HEK293T (cell line): ENCODE measurements around the gene TEAD1.

Source experiments
- CTCF ChIA-PET: fragments of 350-600 bp; formaldehyde crosslinking; extraction: SDS; loops from one replicate; lab custom pipeline; 2021; ENCODE audit warnings: antibody characterized with exemption, inconsistent platforms; lab: Yijun Ruan, JAX
- POLR2A ChIA-PET: fragments of 350-600 bp; formaldehyde crosslinking; extraction: SDS; loops from one replicate; lab custom pipeline; 2020; ENCODE audit warnings: antibody characterized with exemption, inconsistent platforms; lab: Yijun Ruan, JAX
- DNase-seq: peaks from one replicate; pipeline ENCODE4 v3.0.0; 2012; ENCODE audit warnings: mixed read lengths; ENCODE audit errors: extremely low spot score
- ARNT ChIP-seq: fragments of 450-650 bp; IDR thresholded peaks from 2 replicates; pipeline ENCODE4 v1.6.1; 2017; ENCODE audit warnings: mild to moderate bottlenecking
- BHLHE40 ChIP-seq: fragments of 450-650 bp; IDR thresholded peaks from 2 replicates; pipeline ENCODE4 v1.6.1; 2016; ENCODE audit warnings: mild to moderate bottlenecking, moderate library complexity, borderline replicate concordance
- CTBP1 ChIP-seq: fragments of 450-650 bp; IDR thresholded peaks from 2 replicates; pipeline ENCODE4 v1.6.1; 2016; ENCODE audit warnings: borderline replicate concordance
- ELF4 ChIP-seq: fragments of 450-650 bp; IDR thresholded peaks from 2 replicates; pipeline ENCODE4 v1.6.1; 2017; ENCODE audit warnings: antibody characterized with exemption
- FOXA1 ChIP-seq: fragments of 450-650 bp; IDR thresholded peaks from 2 replicates; pipeline ENCODE4 v1.6.1; 2016; ENCODE audit warnings: mild to moderate bottlenecking
- FOXK2 ChIP-seq: fragments of 450-650 bp; IDR thresholded peaks from 2 replicates; pipeline ENCODE4 v1.6.1; 2016; ENCODE audit warnings: mild to moderate bottlenecking
- FOXM1 ChIP-seq: fragments of 450-650 bp; IDR thresholded peaks from 2 replicates; pipeline ENCODE4 v1.6.1; 2017; ENCODE audit warnings: mild to moderate bottlenecking, borderline replicate concordance
- HDGF ChIP-seq: fragments of 450-650 bp; IDR thresholded peaks from 2 replicates; pipeline ENCODE4 v1.6.1; 2017; ENCODE audit warnings: antibody characterized with exemption, borderline replicate concordance
- L3MBTL2 ChIP-seq: fragments of 450-650 bp; conservative IDR thresholded peaks from 2 replicates; pipeline ENCODE4 v1.6.1; 2016; ENCODE audit warnings: mild to moderate bottlenecking
- LEF1 ChIP-seq: fragments of 450-650 bp; IDR thresholded peaks from 2 replicates; pipeline ENCODE4 v1.6.1; 2017; ENCODE audit warnings: mild to moderate bottlenecking, borderline replicate concordance
- NFRKB ChIP-seq: fragments of 450-650 bp; IDR thresholded peaks from 2 replicates; pipeline ENCODE4 v1.6.1; 2016; ENCODE audit warnings: mild to moderate bottlenecking, moderate library complexity
- SP1 ChIP-seq: fragments of 450-650 bp; IDR thresholded peaks from 2 replicates; pipeline ENCODE4 v1.6.1; 2017
- SUZ12 ChIP-seq: fragments of 450-650 bp; IDR thresholded peaks from 2 replicates; pipeline ENCODE4 v1.6.1; 2016; ENCODE audit warnings: mild to moderate bottlenecking
- TARDBP ChIP-seq: fragments of 450-650 bp; IDR thresholded peaks from 2 replicates; pipeline ENCODE4 v1.6.1; 2016
- ZNF384 ChIP-seq: fragments of 450-650 bp; IDR thresholded peaks from 2 replicates; pipeline ENCODE4 v1.6.1; 2016
- TF ChIP-seq, protein P1 (sequence below): fragments of 450-650 bp; IDR thresholded peaks from 2 replicates; pipeline ENCODE4 v1.6.1; 2016

The TEAD1 gene

DNA sequence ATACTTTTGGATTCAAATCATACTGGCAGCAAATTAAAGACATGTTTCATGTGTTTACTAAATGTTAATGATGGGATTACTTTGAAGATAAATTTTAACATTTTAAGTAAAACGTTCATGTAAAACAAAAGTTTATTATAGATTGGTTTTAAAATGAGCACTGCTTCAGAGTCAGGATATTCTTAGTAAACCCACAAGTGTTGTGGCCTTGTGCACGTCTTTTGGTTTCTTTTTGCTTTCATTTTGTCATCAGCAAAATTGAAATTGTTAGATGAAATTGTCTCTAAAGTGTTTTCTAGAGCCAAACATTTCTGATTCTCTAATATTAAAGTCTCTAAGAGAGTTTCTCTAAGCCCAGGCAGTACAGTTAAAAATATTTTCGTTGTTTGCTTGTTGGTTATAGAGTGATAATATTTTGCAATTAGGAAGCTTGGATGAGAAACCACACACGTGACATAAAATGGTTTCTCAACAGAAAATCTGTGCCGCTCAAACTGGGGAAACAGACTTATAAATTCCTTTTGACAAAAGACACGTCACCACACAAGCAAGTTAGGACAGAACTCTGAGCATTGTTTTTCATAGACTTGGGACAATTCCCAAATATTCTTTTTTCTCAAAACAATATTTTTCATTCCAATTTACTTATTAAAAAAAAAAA lies 164.4 kb downstream of the TEAD1 start:
- ChIA-PET CTCF (no interaction called here), POLR2A (no interaction called here)
- no peak for DNase-seq
- TF ChIP-seq CTBP1 (no peak), SUZ12 (no peak), TARDBP (no peak), L3MBTL2 (no peak), ARNT (no peak), FOXM1 (no peak), ZNF384 (no peak)
- TF ChIP-seq, protein P1, sequence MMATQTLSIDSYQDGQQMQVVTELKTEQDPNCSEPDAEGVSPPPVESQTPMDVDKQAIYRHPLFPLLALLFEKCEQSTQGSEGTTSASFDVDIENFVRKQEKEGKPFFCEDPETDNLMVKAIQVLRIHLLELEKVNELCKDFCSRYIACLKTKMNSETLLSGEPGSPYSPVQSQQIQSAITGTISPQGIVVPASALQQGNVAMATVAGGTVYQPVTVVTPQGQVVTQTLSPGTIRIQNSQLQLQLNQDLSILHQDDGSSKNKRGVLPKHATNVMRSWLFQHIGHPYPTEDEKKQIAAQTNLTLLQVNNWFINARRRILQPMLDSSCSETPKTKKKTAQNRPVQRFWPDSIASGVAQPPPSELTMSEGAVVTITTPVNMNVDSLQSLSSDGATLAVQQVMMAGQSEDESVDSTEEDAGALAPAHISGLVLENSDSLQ, result no peak

DNA sequence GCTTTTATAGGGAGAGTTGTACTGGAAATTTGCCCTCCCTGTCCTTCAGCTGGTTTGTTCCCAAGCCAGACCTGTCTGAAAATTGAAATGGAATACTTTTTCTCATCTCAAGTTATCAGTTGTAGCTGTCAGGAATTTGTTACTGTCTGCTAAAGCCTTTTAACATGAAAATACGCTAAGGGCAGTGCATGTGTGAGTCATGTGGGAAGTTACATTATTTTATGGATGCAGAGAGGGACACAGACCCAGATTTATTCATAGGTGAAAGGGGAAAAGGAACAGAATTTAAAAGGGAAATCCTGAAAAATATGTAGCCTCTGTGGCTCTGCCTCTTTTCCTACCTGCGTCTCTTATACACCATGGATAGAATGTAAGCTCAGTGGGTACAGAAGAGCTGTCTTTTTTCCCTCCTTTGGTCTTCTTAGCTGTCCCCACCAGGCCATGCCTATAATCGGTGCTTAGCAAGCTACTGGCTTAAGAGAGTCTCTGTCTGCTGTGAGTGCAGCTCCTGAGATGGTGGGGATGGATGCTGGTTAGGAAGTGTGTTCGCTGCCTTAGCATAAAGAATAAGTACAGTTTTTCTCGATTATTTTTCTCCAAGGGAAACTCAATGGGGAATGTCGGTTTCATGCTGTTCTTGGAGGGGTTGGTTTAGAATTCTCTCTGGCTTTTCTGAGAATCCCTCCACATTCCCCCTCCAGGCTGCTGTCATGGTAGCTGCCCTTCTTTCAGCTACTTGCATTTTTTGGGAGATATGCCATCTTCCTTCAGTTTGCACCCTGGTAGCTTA lies 166.8 kb downstream of the TEAD1 start:
- no peak for TF ChIP-seq ZNF384
- no peak for TF ChIP-seq HDGF
- TF ChIP-seq L3MBTL2, result no peak
- no peak for TF ChIP-seq FOXM1
- TF ChIP-seq, protein P1, result no peak
- no peak for TF ChIP-seq BHLHE40
- no peak for TF ChIP-seq FOXK2
- TF ChIP-seq TARDBP, result no peak
- no peak for TF ChIP-seq LEF1
- no peak for TF ChIP-seq ARNT
- TF ChIP-seq CTBP1, result no peak
- no peak for TF ChIP-seq ELF4
- TF ChIP-seq SUZ12, result no peak
- TF ChIP-seq FOXA1, result no peak
- no peak for TF ChIP-seq NFRKB
- TF ChIP-seq SP1, result no peak
- no peak for DNase-seq
- ChIA-PET CTCF (interaction anchor here (1.3 kb wide), 1 partner anchor 11 kb away, joined by 3 read pairs; no protein-coding TSS in a partner anchor), POLR2A (interaction anchor here (0.9 kb wide), 1 partner anchor 13 kb away, joined by 5 read pairs; no protein-coding TSS in a partner anchor)

DNA sequence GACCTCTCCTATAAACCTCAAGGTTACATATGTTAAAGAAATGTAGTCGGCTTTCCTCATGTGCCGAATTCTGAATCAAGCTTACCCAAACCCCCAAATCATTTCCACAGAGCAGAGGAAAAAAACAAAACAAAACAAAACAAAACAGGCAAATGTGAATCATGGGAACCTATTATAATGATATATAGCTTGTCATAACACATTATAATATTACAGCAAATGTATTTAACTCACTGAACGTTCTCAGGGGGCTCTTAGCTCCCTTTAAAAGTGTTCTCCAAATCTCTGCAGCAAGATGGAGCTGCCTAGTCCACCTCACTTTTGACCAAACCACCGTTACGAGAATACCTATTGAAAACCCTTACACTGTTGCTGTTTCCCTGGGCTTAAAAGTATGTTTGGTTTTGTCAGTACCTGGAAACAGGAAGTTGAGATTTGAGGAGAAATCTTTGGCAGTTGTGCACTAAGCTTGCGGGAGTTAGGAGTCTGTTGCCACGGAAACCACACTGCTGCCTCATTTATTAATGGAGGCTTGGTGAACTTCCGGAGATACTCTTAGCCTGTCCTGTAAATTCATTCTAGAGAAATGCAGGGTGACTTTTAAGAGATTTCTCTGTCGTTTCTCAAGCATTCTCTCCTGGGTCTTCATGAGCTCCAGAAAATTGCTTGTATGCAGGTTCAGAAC lies 167.9 kb downstream of the TEAD1 start:
- ChIA-PET CTCF (interaction anchor here (0.6 to 1.3 kb wide), 3 partner anchors 12 to 512 kb away, joined by 3 to 6 read pairs (median 4); no protein-coding TSS in a partner anchor), POLR2A (interaction anchor here (0.9 to 1.1 kb wide), 2 partner anchors 14 to 164 kb away, joined by 3 to 5 read pairs; no protein-coding TSS in a partner anchor)
- TF ChIP-seq, protein P1, result peak; percentile 56
- no peak for TF ChIP-seq SUZ12
- no peak for TF ChIP-seq FOXA1
- no peak for TF ChIP-seq TARDBP
- no peak for TF ChIP-seq SP1
- no peak for TF ChIP-seq L3MBTL2
- TF ChIP-seq NFRKB, result no peak
- no peak for DNase-seq

DNA sequence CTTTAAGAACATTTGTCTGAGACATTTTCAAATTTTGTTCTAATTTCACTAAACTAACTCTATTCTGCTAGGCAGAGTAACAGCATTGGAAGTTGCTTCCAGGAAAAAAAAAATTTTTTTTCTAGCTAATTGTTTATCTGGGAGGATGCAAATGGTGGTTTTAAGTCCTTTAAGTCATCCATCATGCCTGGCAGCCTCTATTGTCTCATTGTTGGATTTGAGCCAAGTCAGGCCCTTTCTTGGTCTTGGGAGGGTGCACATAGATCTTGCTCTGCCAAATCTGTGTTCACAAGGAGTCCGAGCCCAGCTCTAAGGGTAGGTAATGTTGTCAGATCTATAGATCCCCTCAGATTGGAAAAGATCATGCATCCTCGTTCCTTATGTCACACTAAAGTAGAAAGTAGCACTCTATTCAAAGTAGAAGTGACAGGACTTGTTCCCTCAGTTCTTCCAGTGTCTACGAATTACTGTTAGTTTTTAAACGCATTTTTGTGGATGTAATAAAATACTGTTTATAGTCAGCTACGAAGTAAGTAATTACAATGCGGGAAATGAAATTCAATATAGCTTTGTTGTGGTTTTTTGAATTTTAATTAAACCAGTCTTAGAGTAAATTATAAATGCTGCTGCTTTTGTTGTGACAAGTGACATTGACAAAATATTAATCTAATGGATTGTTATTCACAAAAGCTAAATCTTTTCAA lies 168.9 kb downstream of the TEAD1 start:
- no peak for TF ChIP-seq ARNT
- TF ChIP-seq NFRKB, result no peak
- TF ChIP-seq ZNF384, result peak; percentile 82
- no peak for TF ChIP-seq SUZ12
- TF ChIP-seq TARDBP, result no peak
- no peak for TF ChIP-seq SP1
- no peak for TF ChIP-seq BHLHE40
- no peak for TF ChIP-seq HDGF
- TF ChIP-seq FOXA1, result no peak
- no peak for TF ChIP-seq L3MBTL2
- TF ChIP-seq FOXK2, result no peak
- peak; percentile 37; the same call in 1 of the 2 replicates for TF ChIP-seq CTBP1
- TF ChIP-seq ELF4, result no peak
- no peak for TF ChIP-seq LEF1
- TF ChIP-seq, protein P1, result peak; percentile 96
- TF ChIP-seq FOXM1, result no peak
- ChIA-PET CTCF (interaction anchor here (1.2 kb wide), 1 partner anchor 244 kb away, joined by 6 read pairs; no protein-coding TSS in a partner anchor), POLR2A (interaction anchor here (1.1 kb wide), 1 partner anchor 165 kb away, joined by 3 read pairs; no protein-coding TSS in a partner anchor)
- peak; percentile 66 for DNase-seq
